GM06990 (cell line): ENCODE results near the gene HTD2.

ENCODE experiments used
- DNase-seq: peaks from one replicate; pipeline ENCODE4 v3.0.0-alpha.2; 2011; ENCODE audit not compliant: insufficient read length; ENCODE audit errors: extremely low read depth
- H3K27me3 ChIP-seq: replicated peaks from 2 replicates; pipeline ENCODE4 v1.6.0; 2011; ENCODE audit warnings: low read length; ENCODE audit not compliant: control insufficient read depth, insufficient read depth
- H3K36me3 ChIP-seq: 2 replicates; pipeline ENCODE4 v1.5.1; 2011; ENCODE audit warnings: low read length; ENCODE audit not compliant: control insufficient read depth, insufficient read depth
- H3K4me3 ChIP-seq: replicated peaks from 2 replicates; pipeline ENCODE4 v1.5.1; 2011; ENCODE audit warnings: low read depth, mild to moderate bottlenecking, control low read depth, low read length
- TF ChIP-seq, protein P1 (sequence below): IDR thresholded peaks from 2 replicates; pipeline ENCODE4 v1.5.1; 2011; ENCODE audit warnings: low read length, control low read depth, mild to moderate bottlenecking, inconsistent platforms; ENCODE audit not compliant: insufficient read depth, poor library complexity, severe bottlenecking

The HTD2 gene

DNA sequence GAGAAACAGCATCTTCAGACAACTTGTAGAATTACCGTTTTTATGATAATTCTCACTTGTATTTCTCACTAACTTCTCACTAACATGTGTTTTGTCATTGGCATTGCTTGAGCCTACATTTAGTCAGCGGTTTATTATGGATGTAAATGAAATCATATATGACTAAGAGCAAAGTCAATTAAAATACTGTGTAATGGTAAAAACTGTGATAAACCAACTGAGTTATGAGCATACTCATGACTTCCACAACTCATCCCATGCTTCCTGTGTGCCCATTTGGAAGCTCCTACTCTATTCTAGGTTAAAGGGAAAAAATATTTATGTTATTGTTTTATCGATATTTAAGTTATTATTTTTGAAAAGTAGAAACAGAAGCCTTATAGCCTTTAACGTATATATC, 39.1 kb downstream of the HTD2 start:
- H3K36me3 ChIP-seq: no peaks in the 10 kb centered on the region
- no peak overlapping the region for H3K4me3 ChIP-seq
- no peaks in the 10 kb centered on the region for H3K27me3 ChIP-seq
- no peak for DNase-seq
- TF ChIP-seq, protein P1, sequence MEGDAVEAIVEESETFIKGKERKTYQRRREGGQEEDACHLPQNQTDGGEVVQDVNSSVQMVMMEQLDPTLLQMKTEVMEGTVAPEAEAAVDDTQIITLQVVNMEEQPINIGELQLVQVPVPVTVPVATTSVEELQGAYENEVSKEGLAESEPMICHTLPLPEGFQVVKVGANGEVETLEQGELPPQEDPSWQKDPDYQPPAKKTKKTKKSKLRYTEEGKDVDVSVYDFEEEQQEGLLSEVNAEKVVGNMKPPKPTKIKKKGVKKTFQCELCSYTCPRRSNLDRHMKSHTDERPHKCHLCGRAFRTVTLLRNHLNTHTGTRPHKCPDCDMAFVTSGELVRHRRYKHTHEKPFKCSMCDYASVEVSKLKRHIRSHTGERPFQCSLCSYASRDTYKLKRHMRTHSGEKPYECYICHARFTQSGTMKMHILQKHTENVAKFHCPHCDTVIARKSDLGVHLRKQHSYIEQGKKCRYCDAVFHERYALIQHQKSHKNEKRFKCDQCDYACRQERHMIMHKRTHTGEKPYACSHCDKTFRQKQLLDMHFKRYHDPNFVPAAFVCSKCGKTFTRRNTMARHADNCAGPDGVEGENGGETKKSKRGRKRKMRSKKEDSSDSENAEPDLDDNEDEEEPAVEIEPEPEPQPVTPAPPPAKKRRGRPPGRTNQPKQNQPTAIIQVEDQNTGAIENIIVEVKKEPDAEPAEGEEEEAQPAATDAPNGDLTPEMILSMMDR: no peak

DNA sequence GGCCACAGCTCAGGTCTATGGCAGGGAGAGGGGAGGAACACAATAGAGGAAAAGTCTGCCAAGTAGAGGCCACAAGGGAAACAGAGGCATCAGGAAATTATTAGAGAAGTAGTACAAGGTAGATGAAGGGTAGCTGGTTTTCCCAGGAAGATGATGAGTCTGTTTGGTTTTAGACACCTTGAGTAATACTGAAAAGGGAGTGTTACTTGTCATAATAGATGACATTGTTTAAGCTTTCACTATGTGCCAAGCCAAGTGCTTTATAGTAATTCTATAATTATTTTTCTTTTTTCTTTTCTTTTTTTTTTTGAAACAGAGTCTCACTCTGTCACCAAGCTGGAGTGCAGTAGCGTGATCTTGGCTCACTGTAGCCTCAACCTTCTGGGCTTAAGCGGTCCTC, 40.0 kb downstream of the HTD2 start:
- H3K27me3 ChIP-seq: no peaks in the 10 kb centered on the region
- no peak overlapping the region for H3K4me3 ChIP-seq
- no peaks in the 10 kb centered on the region for H3K36me3 ChIP-seq
- DNase-seq: no peak
- TF ChIP-seq, protein P1: no peak

DNA sequence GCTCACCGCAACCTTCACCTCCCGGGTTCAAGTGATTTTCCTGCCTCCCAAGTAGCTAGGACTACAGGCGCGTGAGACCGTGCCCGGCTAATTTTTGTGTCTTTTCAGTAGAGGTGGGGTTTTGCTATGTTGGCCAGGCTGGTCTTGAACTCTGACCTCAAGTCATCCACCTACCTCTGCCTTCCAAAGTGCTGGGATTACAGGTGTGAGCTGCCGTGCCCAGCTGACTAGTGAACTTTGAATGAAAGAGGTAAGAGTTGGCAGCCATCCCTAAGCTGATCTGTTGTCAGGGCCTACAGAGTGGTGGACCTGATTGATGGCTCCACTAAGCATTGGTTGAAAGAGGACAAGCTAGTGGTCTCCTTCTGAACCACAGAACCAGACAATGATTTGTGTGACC, 41.7 kb downstream of the HTD2 start:
- H3K4me3 ChIP-seq: no peak overlapping the region
- H3K27me3 ChIP-seq: no peaks in the 10 kb centered on the region
- H3K36me3 ChIP-seq: no peaks in the 10 kb centered on the region
- TF ChIP-seq, protein P1: no peak
- no peak for DNase-seq

DNA sequence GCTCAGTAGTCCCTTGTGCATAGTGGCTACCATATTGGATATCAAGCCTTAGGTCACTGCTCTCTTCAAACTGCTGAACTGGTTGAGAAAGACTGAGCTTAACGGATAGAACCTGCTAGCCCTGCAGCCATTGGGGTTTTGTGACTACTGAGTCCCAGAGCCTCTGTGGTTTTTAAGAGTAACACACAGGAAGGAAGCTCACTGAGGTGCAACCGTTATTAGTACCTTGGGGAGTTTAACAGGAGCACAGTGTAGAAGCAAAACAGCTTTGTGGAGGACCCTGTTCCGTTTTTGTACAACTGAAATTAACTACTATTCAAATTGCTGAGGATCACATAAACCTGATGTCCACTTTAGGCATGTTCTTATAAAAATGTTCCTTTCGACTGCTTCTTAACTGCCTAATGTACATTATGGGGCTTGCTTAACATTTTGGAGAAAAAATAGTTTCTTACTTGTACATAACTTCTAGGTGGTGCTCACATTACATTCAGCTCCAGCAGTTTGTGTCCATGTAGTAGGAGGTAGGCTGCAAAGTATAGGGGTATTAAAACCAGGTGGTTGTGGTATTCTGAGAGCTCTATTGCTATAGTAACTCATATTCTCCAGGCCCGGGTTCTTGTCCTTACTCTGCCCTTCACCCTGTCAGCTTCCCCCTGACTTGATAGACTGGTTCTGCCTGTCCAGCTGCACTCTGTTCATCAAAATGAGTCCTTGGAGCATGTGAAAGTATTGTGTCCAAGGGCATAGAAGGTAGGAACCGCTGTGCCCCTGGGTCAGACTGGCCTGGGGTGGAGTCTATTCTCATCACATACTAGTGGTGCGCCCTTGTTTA, 43.7 kb downstream of the HTD2 start:
- TF ChIP-seq, protein P1: no peak
- DNase-seq: peak; percentile 68
- no peaks in the 10 kb centered on the region for H3K36me3 ChIP-seq
- no peak overlapping the region for H3K4me3 ChIP-seq
- H3K27me3 ChIP-seq: no peaks in the 10 kb centered on the region

DNA sequence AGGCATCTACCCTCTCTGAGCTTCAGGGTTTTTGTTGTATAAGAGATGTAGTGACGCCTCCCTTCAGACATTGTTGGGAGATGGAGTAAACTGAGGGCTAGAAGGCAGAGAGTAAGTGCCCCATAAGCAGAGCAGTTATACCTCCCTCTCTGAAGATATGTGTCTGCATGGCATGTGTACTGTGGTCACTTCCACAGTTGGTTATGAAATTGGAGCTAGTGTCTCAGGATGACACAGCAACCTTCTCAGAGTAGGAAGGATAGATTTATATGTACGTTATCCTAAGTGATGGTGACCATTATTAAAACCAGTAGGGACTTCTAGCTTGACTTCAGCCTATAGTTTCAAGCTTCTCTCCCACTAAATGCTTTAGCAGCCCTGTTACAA, 44.3 kb downstream of the HTD2 start:
- Histone ChIP-seq H3K27me3 (no peaks in the 10 kb centered on the region), H3K36me3 (no peaks in the 10 kb centered on the region), H3K4me3 (no peak overlapping the region)
- DNase-seq: no peak
- TF ChIP-seq, protein P1: no peak
